Measurements from ENCODE around the gene ATP11A. TPM values are rescaled to one million over a fixed set of nuclear protein-coding genes. Genes with fewer than 3 reads are reported as not detected.

ATP11A gene
- total RNA-seq, 1 experiment from 2014 or later: 14.4 TPM

GRCh38 chr13:112899281-112900225, 209.7 kb downstream of the ATP11A start:
- no peak for DNase-seq (ENCODE audit: low read depth, low spot score)
- in situ Hi-C loops (cut with HindIII; ENCODE audit: low pct_unique_long_range_greater_than_20kb, low sequenced_read_pairs): no loop called here

- no peak for DNase-seq (ENCODE audit: low read depth, low spot score)
- in situ Hi-C loops (cut with HindIII; ENCODE audit: low pct_unique_long_range_greater_than_20kb, low sequenced_read_pairs): no loop called here
These were observed 210.4 kb downstream of the ATP11A start for GRCh38 chr13:112900226-112900600.

- in situ Hi-C loops (cut with HindIII; ENCODE audit: low pct_unique_long_range_greater_than_20kb, low sequenced_read_pairs): no loop called here
- no peak for DNase-seq (ENCODE audit: low read depth, low spot score)
These were observed 210.9 kb downstream of the ATP11A start for GRCh38 chr13:112900691-112901091.

- in situ Hi-C loops (cut with HindIII; ENCODE audit: low pct_unique_long_range_greater_than_20kb, low sequenced_read_pairs): no loop called here
- DNase-seq (ENCODE audit: low read depth, low spot score): no peak
These were observed 212.3 kb downstream of the ATP11A start for GRCh38 chr13:112902101-112902651.

GRCh38 chr13:112902669-112903068, 212.8 kb downstream of the ATP11A start:
- DNase-seq (ENCODE audit: low read depth, low spot score): no peak
- in situ Hi-C loops (cut with HindIII; ENCODE audit: low pct_unique_long_range_greater_than_20kb, low sequenced_read_pairs): no loop called here

- in situ Hi-C loops (cut with HindIII; ENCODE audit: low pct_unique_long_range_greater_than_20kb, low sequenced_read_pairs): no loop called here
- no peak for DNase-seq (ENCODE audit: low read depth, low spot score)
These were observed 213.3 kb downstream of the ATP11A start for GRCh38 chr13:112903071-112903577.

GRCh38 chr13:112903606-112904195, 213.9 kb downstream of the ATP11A start:
- DNase-seq (ENCODE audit: low read depth, low spot score): no peak
- in situ Hi-C loops (cut with HindIII; ENCODE audit: low pct_unique_long_range_greater_than_20kb, low sequenced_read_pairs): no loop called here

- in situ Hi-C loops (cut with HindIII; ENCODE audit: low pct_unique_long_range_greater_than_20kb, low sequenced_read_pairs): no loop called here
These were observed 214.7 kb downstream of the ATP11A start for GRCh38 chr13:112904436-112904960.

GRCh38 chr13:112905086-112905485, 215.2 kb downstream of the ATP11A start:
- in situ Hi-C loops (cut with HindIII; ENCODE audit: low pct_unique_long_range_greater_than_20kb, low sequenced_read_pairs): no loop called here
- no peak for DNase-seq (ENCODE audit: low read depth, low spot score)

More at GRCh38 chr13:112904436-112904960, 214.7 kb downstream of the ATP11A start:
- no peak for DNase-seq (ENCODE audit: low read depth, low spot score)

- in situ Hi-C loops (cut with HindIII; ENCODE audit: low pct_unique_long_range_greater_than_20kb, low sequenced_read_pairs): no loop called here
- no peak for DNase-seq (ENCODE audit: low read depth, low spot score)
These were observed 215.8 kb downstream of the ATP11A start for GRCh38 chr13:112905619-112905989.

- in situ Hi-C loops (cut with HindIII; ENCODE audit: low pct_unique_long_range_greater_than_20kb, low sequenced_read_pairs): no loop called here
These were observed 216.3 kb downstream of the ATP11A start for GRCh38 chr13:112905990-112906641.

GRCh38 chr13:112907286-112907685, 217.4 kb downstream of the ATP11A start:
- no peak for DNase-seq (ENCODE audit: low read depth, low spot score)
- in situ Hi-C loops (cut with HindIII; ENCODE audit: low pct_unique_long_range_greater_than_20kb, low sequenced_read_pairs): no loop called here

More at GRCh38 chr13:112905990-112906641, 216.3 kb downstream of the ATP11A start:
- no peak for DNase-seq (ENCODE audit: low read depth, low spot score)

GRCh38 chr13:112907871-112908331, 218.1 kb downstream of the ATP11A start:
- in situ Hi-C loops (cut with HindIII; ENCODE audit: low pct_unique_long_range_greater_than_20kb, low sequenced_read_pairs): no loop called here
- no peak for DNase-seq (ENCODE audit: low read depth, low spot score)

GRCh38 chr13:112908342-112908741, 218.5 kb downstream of the ATP11A start:
- DNase-seq (ENCODE audit: low read depth, low spot score): no peak
- in situ Hi-C loops (cut with HindIII; ENCODE audit: low pct_unique_long_range_greater_than_20kb, low sequenced_read_pairs): no loop called here

- in situ Hi-C loops (cut with HindIII; ENCODE audit: low pct_unique_long_range_greater_than_20kb, low sequenced_read_pairs): no loop called here
These were observed 220.2 kb downstream of the ATP11A start for GRCh38 chr13:112910016-112910415.

GRCh38 chr13:112910616-112911280, 220.9 kb downstream of the ATP11A start:
- no peak for DNase-seq (ENCODE audit: low read depth, low spot score)
- in situ Hi-C loops (cut with HindIII; ENCODE audit: low pct_unique_long_range_greater_than_20kb, low sequenced_read_pairs): no loop called here

More at GRCh38 chr13:112910016-112910415, 220.2 kb downstream of the ATP11A start:
- DNase-seq (ENCODE audit: low read depth, low spot score): no peak

- in situ Hi-C loops (cut with HindIII; ENCODE audit: low pct_unique_long_range_greater_than_20kb, low sequenced_read_pairs): no loop called here
- no peak for DNase-seq (ENCODE audit: low read depth, low spot score)
These were observed 221.5 kb downstream of the ATP11A start for GRCh38 chr13:112911285-112911701.
